B cell (primary cell): ENCODE measurements around the gene INSYN2A. TPM values are rescaled to one million over a fixed set of nuclear protein-coding genes. Genes with fewer than 3 reads are reported as not detected.

Source experiments
- ATAC-seq: fragments of 200-7000 bp; cut with Tn5 transposase; one replicate; pipeline ENCODE4 v1.10.0; 2021; ENCODE audit warnings: low read depth, mild to moderate bottlenecking, moderate number of reproducible peaks, moderate library complexity
- CTCF ChIA-PET: fragments of 350-600 bp; sonication (Branson Sonifier 250); formaldehyde crosslinking; loops from one replicate; lab custom pipeline; 2021; ENCODE audit warnings: antibody characterized with exemption, inconsistent platforms; lab: Charles Lee
- POLR2A ChIA-PET: fragments of 350-600 bp; sonication (Branson Sonifier 250); formaldehyde crosslinking; loops from one replicate; lab custom pipeline; 2021; ENCODE audit warnings: antibody characterized with exemption; lab: Charles Lee
- DNase-seq: peaks from one replicate; pipeline ENCODE4 v3.0.0; 2013
- H2AFZ ChIP-seq: 2 replicates; pipeline ENCODE4 v1.6.1; 2012; ENCODE audit warnings: mild to moderate bottlenecking, low read depth, low read length; ENCODE audit not compliant: insufficient read depth, poor library complexity, severe bottlenecking
- H3K27ac ChIP-seq, 2 donors: 1 replicate in 1 of 2; 2 replicates in 1 of 2; pipeline ENCODE4 v1.5.1; 2012 to 2013; ENCODE audit warnings: low read length in 2 of 2, mild to moderate bottlenecking in 2 of 2, moderate library complexity in 1 of 2
- H3K27me3 ChIP-seq, 4 experiments: fragments of 200-600 bp in 1 of 4; sonication (generic) in 1 of 4; replicated peaks in 1 of 4; 1 replicate in 2 of 4; 2 replicates in 2 of 4; pipeline versions ENCODE4 v1.6.1 to v1.7.0; 2013 to 2016; ENCODE audit warnings: low read length in 3 of 4, mild to moderate bottlenecking in 2 of 4, mixed read lengths in 1 of 4, moderate library complexity in 1 of 4; ENCODE audit not compliant: insufficient read depth in 4 of 4, control insufficient read depth in 3 of 4; ENCODE audit errors: control extremely low read depth in 1 of 4
- H3K36me3 ChIP-seq, 2 experiments: replicated peaks in 1 of 2; 1 replicate in 1 of 2; 2 replicates in 1 of 2; pipeline versions ENCODE4 v1.6.1 to v1.7.1; 2013; ENCODE audit warnings: low read length in 1 of 2; ENCODE audit not compliant: insufficient read depth in 2 of 2, control insufficient read depth in 1 of 2; ENCODE audit errors: control extremely low read depth in 1 of 2, extremely low read depth in 1 of 2
- H3K4me1 ChIP-seq, 2 donors: fragments of 200-600 bp in 1 of 2; sonication (generic) in 1 of 2; 1 replicate in 1 of 2; 2 replicates in 1 of 2; pipeline versions ENCODE4 v1.5.1 to v1.6.1; 2013 to 2017; ENCODE audit warnings: low read length in 2 of 2; ENCODE audit not compliant: control insufficient read depth in 2 of 2, insufficient read depth in 2 of 2
- H3K4me2 ChIP-seq: replicated peaks from 2 replicates; pipeline ENCODE3; 2012; ENCODE audit warnings: mild to moderate bottlenecking, low read depth, low read length; ENCODE audit not compliant: poor library complexity, severe bottlenecking
- H3K4me3 ChIP-seq, 5 experiments: fragments of 200-600 bp in 1 of 5; sonication (generic) in 1 of 5; 1 replicate in 3 of 5; 2 replicates in 2 of 5; pipeline versions ENCODE4 v1.5.1 to v1.7.0; 2011 to 2016; ENCODE audit warnings: low read length in 4 of 5, mild to moderate bottlenecking in 4 of 5, low read depth in 2 of 5, control low read depth in 1 of 5, moderate library complexity in 1 of 5; ENCODE audit not compliant: insufficient read depth in 1 of 5; ENCODE audit errors: control extremely low read depth in 1 of 5, extremely low read depth in 1 of 5
- H3K79me2 ChIP-seq: fragments of 200-600 bp; sonication (generic); one replicate; pipeline ENCODE4 v1.6.0; 2016; ENCODE audit warnings: low read length; ENCODE audit not compliant: control insufficient read depth, insufficient read depth
- H3K9ac ChIP-seq: fragments of 200-600 bp; sonication (generic); 2 replicates; pipeline ENCODE4 v1.6.1; 2017; ENCODE audit warnings: mild to moderate bottlenecking, low read length, moderate library complexity
- H3K9me3 ChIP-seq, 3 donors: one replicate each; pipeline versions ENCODE4 v1.6.1 to v1.7.1; 2013; ENCODE audit warnings: low read length in 2 of 3; ENCODE audit not compliant: control insufficient read depth in 2 of 3, insufficient read depth in 1 of 3; ENCODE audit errors: control extremely low read depth in 1 of 3
- H4K20me1 ChIP-seq: 2 replicates; pipeline ENCODE4 v1.6.0; 2012; ENCODE audit warnings: mild to moderate bottlenecking, low read length; ENCODE audit not compliant: insufficient read depth, control insufficient read depth, poor library complexity, severe bottlenecking
- H3K27ac Mint-ChIP-seq: one replicate; pipeline ENCODE4 v1.8.0; 2021; ENCODE audit warnings: mixed read lengths
- H3K27me3 Mint-ChIP-seq: one replicate; pipeline ENCODE4 v1.8.0; 2021; ENCODE audit warnings: mixed read lengths
- H3K4me1 Mint-ChIP-seq: one replicate; pipeline ENCODE4 v1.8.0; 2021; ENCODE audit warnings: mixed read lengths
- H3K4me3 Mint-ChIP-seq: one replicate; pipeline ENCODE4 v1.8.0; 2021; ENCODE audit warnings: mixed read lengths
- H3K9me3 Mint-ChIP-seq: one replicate; pipeline ENCODE4 v1.8.0; 2022; ENCODE audit warnings: mixed read lengths; ENCODE audit not compliant: insufficient read depth
- CTCF ChIP-seq: fragments of 200-600 bp; IDR thresholded peaks from one replicate; pipeline ENCODE4 v1.8.0; 2022; ENCODE audit warnings: antibody characterized with exemption, mild to moderate bottlenecking
- EZH2 ChIP-seq: IDR thresholded peaks from 2 replicates; pipeline ENCODE4 v1.6.1; 2012; ENCODE audit warnings: borderline replicate concordance, low read depth, mild to moderate bottlenecking, moderate library complexity, low read length; ENCODE audit not compliant: insufficient read depth, poor library complexity, severe bottlenecking
- WGBS: methylation state at CpG from one replicate; pipeline ENCODE4 v1.1.5; 2013; ENCODE audit warnings: missing lambda C conversion rate; ENCODE audit not compliant: insufficient coverage; 5-methylcytosine and 5-hydroxymethylcytosine counted together
- intact Hi-C: fragments of 100-400 bp; cut with micrococcal nuclease; formaldehyde crosslinking; loops from one replicate; pipeline ENCODE4 v1.10.0; 2022
- polyA plus RNA-seq: library from polyadenylated mRNA; depleted of rRNA; stranded (reverse); fragments of >200 nt; gene quantifications from 2 replicates; pipeline ENCODE4 v1.2.3, GENCODE V29; 2012
- total RNA-seq, 2 donors: library from RNA; stranded (reverse); fragments of 120-200 nt in 1 of 2; gene quantifications; 1 replicate in 1 of 2; 2 replicates in 1 of 2; pipeline versions ENCODE4 v1.2.3 to v1.2.4, GENCODE V29; 2013 to 2022

INSYN2A gene
- total and polyA plus RNA-seq, 2 donors (not counting 1 experiment from before 2014, with no cell fraction given): not detected

DNA sequence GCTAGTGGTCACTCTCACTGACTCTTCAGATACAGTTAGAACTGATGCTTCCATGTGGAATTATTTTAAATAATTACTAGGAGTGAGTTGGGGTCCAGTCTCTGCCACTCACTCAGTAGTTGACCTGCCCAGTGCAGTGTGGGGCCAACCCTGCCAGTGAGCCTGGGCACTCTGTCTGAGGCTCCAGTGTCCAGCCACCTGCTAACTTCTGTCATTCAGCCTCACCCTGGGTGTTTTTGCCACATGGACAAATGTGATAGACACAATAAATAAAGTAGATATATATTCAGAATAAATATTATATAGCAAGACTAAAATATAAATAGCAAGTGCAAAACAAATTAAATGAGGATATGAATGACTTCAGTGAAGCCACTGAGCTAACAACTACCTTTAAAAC is 7.2 kb downstream of the INSYN2A start:
- Histone ChIP-seq H4K20me1 (no peaks in the 10 kb centered on the region), H3K4me3 (no peak overlapping the region), H2AFZ (no peak overlapping the region), H3K4me2 (no peak overlapping the region), H3K9ac (no peak overlapping the region), H3K36me3 (no peaks in the 10 kb centered on the region), H3K27me3 (peaks cover 0 to 2% (median 0%) of the 10 kb centered on the region in 4 experiments), H3K27ac (no peak overlapping the region), H3K4me1 (no peaks in the 10 kb centered on the region), H3K9me3 (peaks cover 0 to 7% (median 0%) of the 10 kb centered on the region in 3 donors), H3K79me2 (no peaks in the 10 kb centered on the region)
- no peak for DNase-seq
- Mint-ChIP-seq H3K4me3 (no peak overlapping the region), H3K9me3 (no peaks in the 10 kb centered on the region), H3K27ac (no peak overlapping the region), H3K27me3 (peaks cover 16% of the 10 kb centered on the region), H3K4me1 (no peaks in the 10 kb centered on the region)
- intact Hi-C loops: no loop called here
- ChIA-PET CTCF (no interaction called here), POLR2A (no interaction called here)
- no peak for ATAC-seq
- TF ChIP-seq CTCF (no peak), EZH2 (no peak)

DNA sequence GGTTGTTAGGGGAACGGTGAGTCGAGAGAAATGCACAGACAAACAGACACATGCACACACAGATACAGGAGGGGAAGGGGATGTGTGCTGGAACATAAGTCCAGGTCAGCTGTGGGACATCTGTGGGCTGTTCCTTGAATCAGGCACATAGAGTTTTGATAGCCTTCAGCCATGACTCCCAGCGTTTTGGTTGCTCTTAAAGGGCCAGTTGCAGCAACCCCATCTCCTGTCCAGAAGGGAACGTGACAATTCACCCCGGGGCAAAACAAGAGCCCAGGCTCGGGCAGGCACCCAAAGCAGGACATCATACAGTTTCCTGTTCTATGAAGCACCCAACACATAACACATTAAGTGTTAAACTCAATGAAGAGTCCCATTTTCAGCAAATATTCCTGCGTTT is 9.6 kb downstream of the INSYN2A start:
- Histone ChIP-seq H3K27me3 (peaks cover 0 to 2% (median 0%) of the 10 kb centered on the region in 4 experiments), H3K9me3 (peaks cover 0 to 7% (median 0%) of the 10 kb centered on the region in 3 donors), H3K4me3 (no peak overlapping the region), H3K4me1 (no peaks in the 10 kb centered on the region), H3K36me3 (no peaks in the 10 kb centered on the region), H4K20me1 (no peaks in the 10 kb centered on the region), H3K9ac (no peak overlapping the region), H3K79me2 (no peaks in the 10 kb centered on the region), H3K27ac (no peak overlapping the region), H2AFZ (no peak overlapping the region), H3K4me2 (no peak overlapping the region)
- POLR2A ChIA-PET: no interaction called here
- TF ChIP-seq CTCF: no peak
- TF ChIP-seq EZH2: no peak
- CTCF ChIA-PET: no interaction called here
- Mint-ChIP-seq H3K27me3 (peaks cover 3% of the 10 kb centered on the region), H3K9me3 (no peaks in the 10 kb centered on the region), H3K4me1 (no peaks in the 10 kb centered on the region), H3K4me3 (no peak overlapping the region), H3K27ac (no peak overlapping the region)
- no peak for ATAC-seq
- 89% methylated on average over 4 of the region's 7 CpGs for WGBS
- no peak for DNase-seq
- intact Hi-C loops: no loop called here
